Raji (cell line): ENCODE results near the gene MGST3.

Experiments used
- POLR2A ChIP-seq: IDR thresholded peaks from 2 replicates; pipeline ENCODE4 v1.6.1; 2011; ENCODE audit warnings: low read depth, low read length, control low read depth; ENCODE audit not compliant: insufficient read depth

The MGST3 gene

GRCh38 chr1:165619647-165620151 lies 11.3 kb upstream of the MGST3 start:
- no peak for TF ChIP-seq POLR2A

- TF ChIP-seq POLR2A, result no peak
Measured at GRCh38 chr1:165623624-165624023, 7.4 kb upstream of the MGST3 start.

GRCh38 chr1:165624441-165624840 lies 6.6 kb upstream of the MGST3 start:
- TF ChIP-seq POLR2A, result no peak

DNA sequence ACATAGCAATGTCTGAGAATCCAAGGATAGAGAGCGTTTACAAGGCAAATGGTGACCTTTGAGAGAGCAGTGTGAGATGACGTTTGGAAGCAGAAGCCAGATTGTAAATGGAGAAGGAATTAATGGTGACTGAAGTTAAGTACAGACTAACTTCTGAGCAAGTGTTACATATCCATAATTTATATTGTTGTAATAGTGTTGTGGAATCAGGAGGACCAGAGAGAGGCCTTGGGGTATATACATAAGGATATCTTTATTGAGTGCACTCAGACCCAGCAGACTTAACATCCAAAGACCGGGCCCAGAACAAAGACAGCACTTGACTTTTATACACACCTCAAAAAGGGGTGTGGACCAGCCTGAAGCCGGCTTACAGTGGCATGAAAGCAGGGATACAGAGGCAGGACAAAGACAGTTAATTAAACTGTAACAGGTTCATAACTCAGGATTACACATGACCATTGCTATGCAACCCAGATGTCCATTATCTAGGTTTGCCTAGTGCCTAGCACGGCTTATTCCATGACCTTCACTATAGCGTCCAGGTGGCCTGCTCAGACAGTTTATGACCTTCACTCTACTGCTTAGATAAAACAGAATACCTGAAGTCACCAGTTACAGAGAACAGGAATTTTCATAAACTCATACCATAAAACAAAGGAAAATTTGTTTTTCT lies 2.7 kb upstream of the MGST3 start:
- TF ChIP-seq POLR2A, result no peak

DNA sequence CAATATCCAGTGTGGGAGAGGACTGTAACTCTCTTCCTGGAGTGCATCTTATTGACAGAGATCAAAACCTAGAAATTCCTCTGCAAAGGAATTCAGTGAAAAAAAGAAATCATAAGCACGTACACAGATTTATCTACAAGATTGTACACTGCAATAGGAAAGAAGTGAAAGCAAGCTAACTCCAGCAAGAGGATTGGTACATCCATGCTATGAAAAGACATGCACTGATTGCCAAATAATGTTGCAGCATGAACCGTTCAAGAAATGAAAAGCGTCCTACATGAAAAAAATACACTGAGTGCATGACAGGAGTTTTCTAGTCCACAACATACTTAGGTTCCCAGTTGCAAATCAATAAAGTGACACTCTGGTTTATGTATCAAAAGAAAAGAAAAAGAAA lies 1.9 kb upstream of the MGST3 start:
- no peak for TF ChIP-seq POLR2A

DNA sequence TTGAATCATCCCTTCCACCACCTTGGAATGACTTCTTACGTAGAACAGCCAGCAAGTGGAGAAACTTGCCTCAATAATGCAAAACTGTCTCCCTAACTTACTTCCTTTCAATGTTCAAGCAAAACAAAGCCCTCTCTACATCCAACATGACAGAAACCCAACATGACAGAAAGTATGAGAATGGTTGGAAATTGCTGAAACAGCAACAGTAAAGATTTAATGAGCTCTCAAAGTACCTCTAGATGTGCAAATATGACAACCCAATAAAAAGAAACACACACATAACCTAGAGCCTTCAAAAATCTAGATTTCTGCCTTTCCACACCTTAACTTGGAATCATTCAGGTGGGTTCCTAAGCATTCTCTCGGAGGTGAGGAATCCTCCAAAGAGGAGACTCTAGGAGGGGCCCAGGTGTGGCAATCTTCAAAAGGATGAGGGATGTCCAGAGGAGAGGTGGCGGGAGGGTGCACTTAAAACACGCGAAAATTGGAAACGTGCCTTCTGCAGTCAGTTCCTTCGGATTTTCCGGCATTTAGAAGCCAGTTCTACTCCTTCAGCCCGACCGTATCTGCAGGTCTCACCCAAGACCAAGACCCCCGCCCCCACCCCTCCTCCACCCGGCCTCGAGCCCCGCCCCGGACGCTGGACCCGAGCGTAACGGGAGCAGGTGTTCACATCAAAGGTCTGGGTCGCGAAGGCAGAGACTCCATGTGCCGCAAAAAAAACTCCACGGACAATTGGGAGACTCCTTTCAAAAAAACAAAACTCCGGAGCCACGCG lies 996 bp upstream of the MGST3 start:
- no peak for TF ChIP-seq POLR2A

GRCh38 chr1:165631342-165632151 lies 513 bp downstream of the MGST3 start:
- TF ChIP-seq POLR2A, result no peak

GRCh38 chr1:165632152-165632469 lies 1.1 kb downstream of the MGST3 start:
- TF ChIP-seq POLR2A, result no peak

GRCh38 chr1:165632491-165632890 lies 1.5 kb downstream of the MGST3 start:
- TF ChIP-seq POLR2A, result no peak

DNA sequence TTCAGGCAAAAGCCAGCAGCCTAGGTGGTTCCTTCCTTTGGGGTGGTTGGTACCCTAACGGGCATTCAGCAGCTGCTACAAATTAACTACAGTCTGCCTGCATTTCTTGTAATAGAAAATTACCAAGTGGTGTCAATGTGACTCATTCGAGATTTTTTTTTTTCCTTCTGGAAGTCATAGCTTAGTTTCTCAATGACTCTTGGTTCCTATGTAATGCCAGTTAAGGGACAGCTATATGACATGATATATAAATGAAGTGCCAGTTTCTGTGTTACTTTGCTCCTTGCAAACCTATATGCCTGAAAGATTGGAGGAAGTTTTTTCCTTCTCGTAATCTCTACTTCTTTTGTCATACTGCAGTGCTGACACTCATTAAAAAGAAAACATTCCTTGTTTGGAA lies 2.6 kb downstream of the MGST3 start:
- TF ChIP-seq POLR2A, result no peak

- TF ChIP-seq POLR2A, result no peak
Measured at GRCh38 chr1:165634154-165634921, 3.3 kb downstream of the MGST3 start.

DNA sequence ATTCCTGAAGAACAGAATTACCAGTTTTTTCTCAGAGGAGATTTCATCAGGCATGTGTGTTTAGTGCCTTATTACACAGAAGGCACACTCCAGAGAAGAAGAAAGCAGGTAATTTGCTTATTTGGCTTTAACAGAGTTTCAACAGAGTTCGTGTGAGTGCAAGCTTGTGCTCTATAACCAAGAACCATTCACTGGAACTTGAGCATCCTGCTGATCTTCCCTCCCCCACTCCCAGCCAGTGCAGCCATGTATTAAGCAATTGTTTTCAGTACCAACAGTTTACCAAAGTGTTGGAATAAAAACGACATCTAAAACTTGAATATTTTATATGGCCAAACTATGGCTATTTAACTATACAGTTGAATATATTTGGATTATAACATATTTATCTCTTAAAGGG lies 4.3 kb downstream of the MGST3 start:
- TF ChIP-seq POLR2A, result no peak

GRCh38 chr1:165635823-165636222 lies 4.8 kb downstream of the MGST3 start:
- no peak for TF ChIP-seq POLR2A

DNA sequence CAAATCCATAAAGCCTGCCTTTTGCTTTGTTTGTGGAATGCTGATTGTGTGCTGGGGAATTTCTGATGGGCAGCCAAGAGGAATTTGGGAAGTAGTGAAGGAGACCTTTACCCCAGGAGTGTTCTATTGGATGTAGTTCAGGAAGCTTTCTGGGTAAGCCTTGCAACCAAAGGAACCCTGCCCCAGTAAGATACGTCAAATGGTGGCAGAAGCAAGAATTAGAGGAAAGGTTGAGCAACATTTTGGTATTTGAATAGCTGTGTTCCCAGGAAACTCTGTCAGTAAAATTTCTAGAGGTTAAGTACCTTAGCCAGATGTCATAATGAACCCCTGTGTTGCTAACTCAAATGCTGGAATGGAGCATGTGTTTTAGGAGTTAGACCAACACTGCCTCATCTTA lies 6.4 kb downstream of the MGST3 start:
- no peak for TF ChIP-seq POLR2A
